GM21447 (cell line): ENCODE measurements around the gene RANBP9.

Experiments
- ATAC-seq: cut with Tn5 transposase; IDR thresholded peaks from one replicate; pipeline ENCODE4 v1.9.1; 2021; ENCODE audit not compliant: unreplicated experiment

The RANBP9 gene

GRCh38 chr6:13711733-13712598 lies at the start of gene RANBP9:
TSS of gene RANBP9 (minus strand) at chr6:13711835. CDS start at chr6:13711505, 330 bp downstream.
- ATAC-seq = peak; percentile 69

GRCh38 chr6:13760307-13761304 lies 49.0 kb upstream of the RANBP9 start:
- no peak for ATAC-seq

GRCh38 chr6:13759025-13759424 lies 47.4 kb upstream of the RANBP9 start:
- ATAC-seq = no peak

- no peak for ATAC-seq
These were observed 43.0 kb upstream of the RANBP9 start for GRCh38 chr6:13754644-13755043.

GRCh38 chr6:13743736-13744127 lies 32.1 kb upstream of the RANBP9 start:
- no peak for ATAC-seq

- ATAC-seq = no peak
These were observed 31.5 kb upstream of the RANBP9 start for GRCh38 chr6:13742961-13743735.

- no peak for ATAC-seq
These were observed 29.7 kb upstream of the RANBP9 start for GRCh38 chr6:13741365-13741764.

GRCh38 chr6:13735031-13735430 lies 23.4 kb upstream of the RANBP9 start:
- ATAC-seq = no peak

GRCh38 chr6:13733178-13733887 lies 21.7 kb upstream of the RANBP9 start:
- ATAC-seq = no peak

GRCh38 chr6:13730704-13731103 lies 19.1 kb upstream of the RANBP9 start:
- no peak for ATAC-seq

- ATAC-seq = no peak
These were observed 18.3 kb upstream of the RANBP9 start for GRCh38 chr6:13729891-13730290.

GRCh38 chr6:13725570-13725969 lies 13.9 kb upstream of the RANBP9 start:
- ATAC-seq = no peak

- no peak for ATAC-seq
These were observed 13.4 kb upstream of the RANBP9 start for GRCh38 chr6:13725052-13725451.

GRCh38 chr6:13724182-13724581 lies 12.5 kb upstream of the RANBP9 start:
- no peak for ATAC-seq

- no peak for ATAC-seq
These were observed 11.2 kb upstream of the RANBP9 start for GRCh38 chr6:13722880-13723279.

GRCh38 chr6:13718123-13718458 lies 6.5 kb upstream of the RANBP9 start:
- no peak for ATAC-seq

- ATAC-seq = no peak
These were observed 5.3 kb upstream of the RANBP9 start for GRCh38 chr6:13716955-13717295.

GRCh38 chr6:13716225-13716954 lies 4.8 kb upstream of the RANBP9 start:
- no peak for ATAC-seq

- ATAC-seq = no peak
These were observed 3.8 kb upstream of the RANBP9 start for GRCh38 chr6:13715444-13715883.

- no peak for ATAC-seq
These were observed 914 bp upstream of the RANBP9 start for GRCh38 chr6:13712599-13712898.
